IPS DF 6.9 (cell line): ENCODE results near the gene JAKMIP3.

Source experiments
- DNase-seq: peaks from one replicate; pipeline ENCODE4 v3.0.0-alpha.2; 2013; ENCODE audit warnings: low read depth, low spot score
- H3K27ac ChIP-seq: one replicate; pipeline ENCODE4 v1.5.1; 2013; ENCODE audit warnings: low read length, control low read depth
- H3K27me3 ChIP-seq: 2 replicates; pipeline ENCODE4 v1.6.1; 2013; ENCODE audit warnings: mild to moderate bottlenecking, low read length; ENCODE audit not compliant: control insufficient read depth, insufficient read depth
- H3K36me3 ChIP-seq: 2 replicates; pipeline ENCODE4 v1.6.1; 2013; ENCODE audit warnings: low read length; ENCODE audit not compliant: control insufficient read depth, insufficient read depth
- H3K4me1 ChIP-seq: 2 replicates; pipeline ENCODE4 v1.6.1; 2013; ENCODE audit warnings: low read length; ENCODE audit not compliant: control insufficient read depth, insufficient read depth
- H3K4me3 ChIP-seq: 2 replicates; pipeline ENCODE4 v1.5.1; 2013; ENCODE audit warnings: mild to moderate bottlenecking, low read length
- H3K9me3 ChIP-seq: 2 replicates; pipeline ENCODE4 v1.6.1; 2013; ENCODE audit warnings: low read length, inconsistent platforms; ENCODE audit not compliant: control insufficient read depth, insufficient read depth
- WGBS: extraction: QIAGEN DNeasy Blood & Tissue Kit; methylation state at CpG from one replicate; pipeline ENCODE4 v1.1.7; 2013; ENCODE audit warnings: mixed read lengths, missing lambda C conversion rate; ENCODE audit not compliant: insufficient read length, insufficient coverage; 5-methylcytosine and 5-hydroxymethylcytosine counted together

The JAKMIP3 gene

DNA sequence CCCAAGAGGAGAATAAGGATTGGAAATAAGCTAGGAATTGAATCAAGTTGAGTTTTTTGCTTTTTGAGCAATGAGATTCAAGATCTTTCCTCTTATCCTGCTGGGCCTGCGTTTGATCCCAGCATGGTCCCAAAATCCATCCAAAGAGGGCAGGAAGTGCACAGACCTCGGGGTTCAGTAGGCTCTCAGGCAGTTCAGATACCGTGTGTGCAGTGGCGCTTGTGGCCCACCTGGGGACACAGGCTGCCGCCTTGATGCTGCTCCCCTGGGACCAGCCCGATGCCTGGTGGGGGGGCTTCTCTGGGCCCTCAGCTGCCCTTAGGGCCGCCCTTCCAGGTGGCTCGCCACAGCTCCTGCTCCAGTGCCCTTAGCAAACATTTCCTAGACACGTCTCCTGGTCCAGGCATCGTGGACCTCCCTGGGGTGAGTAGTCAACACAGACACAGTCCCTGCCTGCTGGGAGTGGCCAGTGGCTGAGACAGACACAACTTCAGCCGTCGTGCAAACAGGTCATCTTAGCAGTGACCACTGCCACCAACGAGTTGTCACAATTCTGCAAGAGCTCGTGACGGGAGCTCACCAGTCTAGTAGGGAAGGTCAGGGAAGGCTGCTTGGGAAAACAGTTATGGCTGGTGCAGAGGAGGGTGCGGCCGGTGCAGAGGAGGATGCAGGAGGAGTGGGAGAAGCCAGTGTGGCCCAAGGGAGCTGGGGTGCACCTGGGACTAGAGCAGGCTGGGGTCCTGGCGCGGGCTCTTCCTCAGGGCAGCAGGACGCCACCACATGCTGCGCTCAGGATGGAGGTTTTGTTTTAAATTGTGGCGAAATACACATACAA lies 21.7 kb upstream of the JAKMIP3 start:
- H3K27me3 ChIP-seq = no peaks in the 10 kb centered on the region
- no peaks in the 10 kb centered on the region for H3K9me3 ChIP-seq
- no peaks in the 10 kb centered on the region for H3K36me3 ChIP-seq
- peaks cover 5% of the 10 kb centered on the region; the same call in 1 of the 2 replicates for H3K4me1 ChIP-seq
- H3K4me3 ChIP-seq = no peak overlapping the region
- no peak for DNase-seq
- no peak overlapping the region for H3K27ac ChIP-seq
- no CpG with 5 or more reads among the region's 22 CpGs for WGBS

DNA sequence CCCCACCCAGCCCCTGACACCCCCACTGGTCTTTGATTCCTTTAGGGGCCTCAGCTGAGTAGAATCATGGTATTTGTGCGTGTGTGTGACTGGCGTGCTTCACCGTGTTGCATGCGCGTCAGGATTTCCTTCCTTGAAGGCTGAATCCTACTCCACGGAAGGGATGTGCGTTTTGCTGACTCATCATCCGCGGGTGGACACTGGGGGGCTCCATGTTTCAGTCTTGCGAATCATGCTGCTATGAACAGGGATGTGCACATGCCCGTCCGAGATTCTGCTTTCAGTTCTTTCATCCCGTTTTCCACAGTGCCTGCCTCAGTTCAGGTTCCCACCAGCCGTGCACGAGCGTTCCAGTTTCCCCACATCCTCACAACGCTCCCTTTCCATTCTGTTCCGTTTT lies 20.9 kb upstream of the JAKMIP3 start:
- Histone ChIP-seq H3K36me3 (no peaks in the 10 kb centered on the region), H3K4me1 (peaks cover 5% of the 10 kb centered on the region; the same call in 1 of the 2 replicates), H3K4me3 (no peak overlapping the region), H3K27ac (no peak overlapping the region), H3K9me3 (no peaks in the 10 kb centered on the region), H3K27me3 (no peaks in the 10 kb centered on the region)
- DNase-seq = no peak
- no CpG with 5 or more reads among the region's 18 CpGs for WGBS

DNA sequence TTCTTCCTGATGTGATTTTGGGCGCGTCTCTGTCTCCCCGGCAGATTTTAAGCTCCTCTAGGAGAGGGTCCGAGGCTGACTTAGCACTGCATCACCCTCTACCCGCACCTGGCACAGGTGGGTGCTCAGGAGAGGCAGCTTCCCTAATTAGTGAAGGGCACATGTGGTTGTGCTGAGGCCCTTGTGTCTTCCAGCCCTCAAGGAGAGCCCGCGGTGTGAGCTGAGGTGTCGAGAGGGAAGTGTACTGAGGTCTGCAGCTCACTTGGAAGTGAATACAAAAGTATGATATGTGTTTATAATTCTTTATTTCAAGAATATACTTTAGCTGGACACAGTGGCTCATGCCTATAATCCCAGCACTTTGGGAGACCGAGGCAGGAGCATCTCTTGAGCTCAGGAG lies 20.4 kb upstream of the JAKMIP3 start:
- Histone ChIP-seq H3K36me3 (no peaks in the 10 kb centered on the region), H3K27me3 (no peaks in the 10 kb centered on the region), H3K27ac (no peak overlapping the region), H3K4me3 (no peak overlapping the region), H3K4me1 (peaks cover 5% of the 10 kb centered on the region; the same call in 1 of the 2 replicates), H3K9me3 (no peaks in the 10 kb centered on the region)
- WGBS = no CpG with 5 or more reads among the region's 9 CpGs
- DNase-seq = no peak

DNA sequence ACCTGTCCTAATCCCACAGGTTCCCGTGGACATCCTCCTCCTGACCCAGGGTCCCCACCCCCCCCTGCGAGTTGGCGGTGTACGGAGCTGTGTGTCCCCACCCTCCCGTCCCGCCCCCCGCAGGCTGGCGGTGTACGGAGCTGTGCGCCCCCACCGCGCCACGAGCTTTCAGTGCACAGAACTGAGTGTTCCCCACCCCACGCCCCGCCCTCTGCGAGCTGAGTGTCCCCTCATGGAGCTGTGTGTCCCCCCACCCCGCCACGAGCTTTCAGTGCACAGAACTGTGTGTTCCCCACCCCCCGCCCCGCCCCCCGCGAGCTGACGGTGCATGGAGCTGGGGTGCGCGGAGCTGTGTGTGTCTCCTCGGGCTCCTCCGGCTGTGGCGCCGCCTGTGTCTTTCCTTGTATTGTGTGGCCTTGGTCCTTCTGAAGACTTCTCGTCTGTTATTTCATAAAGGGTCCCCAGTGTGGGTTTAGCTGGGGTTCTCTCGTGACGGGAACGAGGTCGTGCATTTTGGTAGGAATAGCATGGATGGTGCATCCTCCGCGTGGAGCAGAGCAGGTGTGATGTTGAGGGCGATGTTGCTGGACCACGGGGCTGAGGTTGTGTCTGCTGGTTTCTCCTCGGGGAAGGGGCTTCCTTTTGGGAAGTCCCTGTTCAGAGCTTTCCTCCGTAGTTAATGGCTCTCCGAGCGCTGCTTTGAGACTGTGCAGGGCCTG lies 18.0 kb upstream of the JAKMIP3 start:
- DNase-seq = no peak
- Histone ChIP-seq H3K4me1 (peaks cover 5% of the 10 kb centered on the region; the same call in 1 of the 2 replicates), H3K9me3 (no peaks in the 10 kb centered on the region), H3K27me3 (no peaks in the 10 kb centered on the region), H3K4me3 (no peak overlapping the region), H3K27ac (no peak overlapping the region), H3K36me3 (no peaks in the 10 kb centered on the region)
- WGBS = no CpG with 5 or more reads among the region's 42 CpGs

DNA sequence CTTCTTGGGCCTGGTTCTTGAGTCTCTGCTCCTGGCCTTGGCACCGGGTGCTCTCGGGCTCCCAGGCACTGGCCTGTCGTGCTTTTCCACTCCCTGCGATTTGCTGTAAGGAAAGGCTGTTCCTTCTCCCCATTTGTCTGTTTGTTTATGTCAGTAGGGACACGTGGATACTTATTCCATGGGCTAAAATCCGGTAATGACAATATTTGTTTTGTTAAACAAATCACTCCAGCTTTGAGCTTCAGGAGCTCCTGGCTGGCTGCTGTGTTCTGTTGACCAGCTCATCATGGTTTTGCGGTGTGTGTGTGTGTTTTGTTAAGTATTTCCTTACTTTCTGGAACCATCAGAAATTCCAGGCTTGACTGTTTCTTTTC lies 17.5 kb upstream of the JAKMIP3 start:
- no CpG with 5 or more reads among the region's 7 CpGs for WGBS
- peaks cover 5% of the 10 kb centered on the region; the same call in 1 of the 2 replicates for H3K4me1 ChIP-seq
- H3K27ac ChIP-seq = no peak overlapping the region
- H3K9me3 ChIP-seq = no peaks in the 10 kb centered on the region
- no peak for DNase-seq
- no peaks in the 10 kb centered on the region for H3K36me3 ChIP-seq
- no peaks in the 10 kb centered on the region for H3K27me3 ChIP-seq
- H3K4me3 ChIP-seq = no peak overlapping the region

DNA sequence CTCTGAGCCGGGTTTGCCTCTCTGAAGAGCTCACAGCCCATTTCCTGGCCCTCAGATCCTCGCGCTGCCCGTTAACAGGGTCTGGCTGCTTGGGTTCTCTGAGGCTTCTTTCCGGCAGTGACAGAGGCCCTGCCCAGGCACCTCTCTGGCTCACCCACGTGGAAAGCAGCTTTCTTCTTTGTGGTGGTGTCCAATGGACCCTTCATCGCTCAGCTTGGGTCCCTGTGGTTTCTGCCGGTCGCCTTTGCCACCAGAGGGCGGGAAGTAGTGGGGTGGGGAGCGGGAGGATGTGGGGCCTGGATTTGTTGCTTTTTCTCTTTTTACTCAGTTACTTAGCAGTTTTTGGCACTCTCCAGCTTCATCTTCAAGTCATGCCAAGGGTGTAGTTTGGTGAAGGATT lies 15.6 kb upstream of the JAKMIP3 start:
- WGBS = no CpG with 5 or more reads among the region's 11 CpGs
- no peaks in the 10 kb centered on the region for H3K27me3 ChIP-seq
- no peak overlapping the region for H3K27ac ChIP-seq
- no peaks in the 10 kb centered on the region for H3K4me1 ChIP-seq
- DNase-seq = no peak
- H3K9me3 ChIP-seq = no peaks in the 10 kb centered on the region
- H3K4me3 ChIP-seq = no peak overlapping the region
- H3K36me3 ChIP-seq = no peaks in the 10 kb centered on the region

DNA sequence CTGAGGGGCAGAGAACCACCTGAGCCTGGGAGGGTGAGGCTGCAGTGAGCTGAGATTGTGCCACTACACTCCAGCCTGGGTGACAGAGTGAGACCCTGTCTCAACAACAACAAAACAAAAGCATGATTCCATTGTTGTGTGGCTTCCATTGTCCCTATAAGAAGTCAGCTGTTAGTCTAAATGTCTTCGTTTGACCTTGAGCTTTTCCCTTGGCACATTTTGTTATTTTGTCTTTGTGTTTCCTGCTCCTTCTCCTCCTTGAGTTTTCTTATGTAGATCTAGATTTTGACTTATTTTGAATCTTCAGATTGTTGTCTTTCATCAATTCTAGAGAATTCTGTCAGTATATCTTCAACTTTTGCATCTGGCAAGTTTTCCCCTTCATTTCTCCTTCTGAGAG lies 13.6 kb upstream of the JAKMIP3 start:
- Histone ChIP-seq H3K27ac (no peak overlapping the region), H3K4me1 (no peaks in the 10 kb centered on the region), H3K36me3 (no peaks in the 10 kb centered on the region), H3K27me3 (no peaks in the 10 kb centered on the region), H3K9me3 (no peaks in the 10 kb centered on the region), H3K4me3 (no peak overlapping the region)
- no peak for DNase-seq
- WGBS = no CpG with 5 or more reads among the region's 1 CpG

DNA sequence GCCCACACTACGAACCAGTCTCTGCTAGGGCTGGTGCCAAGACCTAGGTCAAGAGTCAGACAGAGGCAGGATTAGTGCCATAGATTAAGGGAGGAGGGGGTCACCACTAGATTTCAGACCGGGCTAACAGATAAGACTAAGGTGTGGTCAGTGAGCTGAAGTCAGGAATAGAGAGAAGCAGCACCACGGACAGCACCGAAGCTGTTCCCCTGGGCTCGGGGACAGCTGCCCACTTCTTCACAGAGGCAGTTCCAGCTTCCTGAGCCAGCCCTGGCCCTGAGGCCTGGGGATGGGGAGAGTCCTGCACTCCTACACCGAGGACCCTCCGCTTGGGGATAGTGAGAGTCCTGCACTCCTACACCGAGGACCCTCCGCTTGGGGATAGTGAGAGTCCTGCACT lies 11.2 kb upstream of the JAKMIP3 start:
- H3K4me3 ChIP-seq = no peak overlapping the region
- no peak for DNase-seq
- H3K36me3 ChIP-seq = no peaks in the 10 kb centered on the region; the same call in 1 of the 2 replicates
- H3K9me3 ChIP-seq = no peaks in the 10 kb centered on the region
- no CpG with 5 or more reads among the region's 9 CpGs for WGBS
- no peaks in the 10 kb centered on the region for H3K4me1 ChIP-seq
- H3K27ac ChIP-seq = no peak overlapping the region
- H3K27me3 ChIP-seq = no peaks in the 10 kb centered on the region

DNA sequence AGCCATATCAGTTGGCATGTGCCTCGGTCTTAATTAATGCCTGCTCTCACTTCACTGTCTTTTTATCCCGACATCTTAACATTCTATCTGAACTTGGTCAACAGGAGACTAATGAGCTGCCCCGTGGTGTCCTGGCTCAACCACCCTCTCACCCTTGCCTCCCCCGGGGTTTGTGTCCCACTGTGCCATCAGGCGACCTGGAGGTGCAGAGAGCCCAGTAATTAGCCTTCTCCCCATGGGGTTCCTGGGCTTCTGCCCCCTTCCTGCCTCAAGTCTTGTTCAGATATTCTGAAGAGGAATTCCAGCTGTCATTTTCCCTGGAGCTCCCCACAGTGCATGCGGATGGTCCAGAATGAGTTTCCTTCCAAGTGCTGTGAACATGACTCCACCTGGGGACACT lies 10.1 kb upstream of the JAKMIP3 start:
- WGBS = no CpG with 5 or more reads among the region's 6 CpGs
- no peaks in the 10 kb centered on the region; the same call in 1 of the 2 replicates for H3K36me3 ChIP-seq

DNA sequence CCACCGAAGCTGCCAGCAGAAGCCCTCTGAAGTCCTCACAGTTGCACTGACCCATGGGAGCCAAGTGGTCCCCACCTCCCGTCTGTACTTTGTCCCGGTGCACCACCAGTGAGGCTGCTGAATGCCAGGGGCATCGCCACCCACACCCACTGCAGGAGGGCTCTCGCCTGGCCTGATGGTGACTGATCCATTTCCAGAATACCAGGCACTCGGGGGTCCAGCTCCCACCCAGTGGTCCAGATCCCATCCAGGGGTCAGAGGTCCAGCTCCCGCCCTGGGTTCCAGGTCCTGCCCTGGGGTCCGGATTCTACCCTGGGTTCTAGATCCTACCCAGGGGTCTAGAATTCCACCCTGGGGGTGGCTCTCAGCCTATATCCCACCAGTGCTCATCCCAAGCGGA lies 9.1 kb upstream of the JAKMIP3 start:
- no CpG with 5 or more reads among the region's 9 CpGs for WGBS
- H3K4me3 ChIP-seq = no peak overlapping the region
- H3K27ac ChIP-seq = no peak overlapping the region
- H3K9me3 ChIP-seq = no peaks in the 10 kb centered on the region
- H3K4me1 ChIP-seq = no peaks in the 10 kb centered on the region
- no peaks in the 10 kb centered on the region for H3K27me3 ChIP-seq
- DNase-seq = no peak
- no peaks in the 10 kb centered on the region; the same call in 1 of the 2 replicates for H3K36me3 ChIP-seq

More for the DNA sequence above, 10.1 kb upstream of the JAKMIP3 start:
- Histone ChIP-seq H3K27ac (no peak overlapping the region), H3K27me3 (no peaks in the 10 kb centered on the region), H3K4me3 (no peak overlapping the region), H3K9me3 (no peaks in the 10 kb centered on the region), H3K4me1 (no peaks in the 10 kb centered on the region)
- no peak for DNase-seq
